Upper lobe of left lung (tissue), 4 donors: ENCODE results near the gene PIK3IP1.

Experiments
- CTCF ChIP-seq, 6 experiments: fragments of 450-650 bp in 4 of 6; fragments of 200-600 bp in 2 of 6; sonication (generic) in 2 of 6; IDR thresholded peaks; one replicate each; pipeline ENCODE4 v1.5.1; 2016 to 2019; ENCODE audit warnings: antibody characterized with exemption in 6 of 6
- EP300 ChIP-seq, 4 donors: sonication (generic); formaldehyde crosslinking; IDR thresholded peaks; one replicate each; pipeline ENCODE4 v1.5.1; 2017; ENCODE audit warnings: antibody characterized with exemption in 4 of 4, control low read depth in 2 of 4
- POLR2A ChIP-seq, 4 donors: fragments of 450-650 bp; IDR thresholded peaks; one replicate each; pipeline ENCODE4 v1.5.1; 2016 to 2017; ENCODE audit warnings: antibody characterized with exemption in 4 of 4, mild to moderate bottlenecking in 2 of 4

DNA sequence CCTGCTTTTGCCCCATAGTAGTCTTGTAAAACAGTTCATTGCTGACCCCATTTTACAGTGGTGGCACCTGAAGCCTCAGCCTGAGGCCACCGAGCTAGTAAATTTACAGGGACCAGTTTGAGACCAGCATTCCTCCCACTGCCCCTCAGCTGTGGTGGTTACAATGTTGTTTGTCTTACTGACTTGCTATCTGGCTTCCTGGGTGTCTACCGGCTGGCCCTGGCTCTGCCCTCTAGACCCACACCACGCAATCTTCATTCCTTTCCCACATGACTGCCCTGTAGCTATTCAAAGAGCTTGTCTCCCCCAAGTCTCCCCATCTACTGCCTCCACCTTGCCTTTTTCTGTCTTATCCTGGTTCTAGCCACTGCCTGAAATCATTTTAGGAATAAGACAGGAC lies 20.8 kb downstream of the PIK3IP1 start:
- TF ChIP-seq CTCF (IDR thresholded peaks at IDR 0.05) (no peak), POLR2A (IDR thresholded peaks at IDR 0.05) (no peak), EP300 (IDR thresholded peaks at IDR 0.05) (no peak)
